GM18520 (cell line): ENCODE data around the gene ZNF385B.

Source experiments
- ATAC-seq: cut with Tn5 transposase; IDR thresholded peaks from one replicate; pipeline ENCODE4 v1.9.1; 2021; ENCODE audit not compliant: unreplicated experiment

ZNF385B gene

DNA sequence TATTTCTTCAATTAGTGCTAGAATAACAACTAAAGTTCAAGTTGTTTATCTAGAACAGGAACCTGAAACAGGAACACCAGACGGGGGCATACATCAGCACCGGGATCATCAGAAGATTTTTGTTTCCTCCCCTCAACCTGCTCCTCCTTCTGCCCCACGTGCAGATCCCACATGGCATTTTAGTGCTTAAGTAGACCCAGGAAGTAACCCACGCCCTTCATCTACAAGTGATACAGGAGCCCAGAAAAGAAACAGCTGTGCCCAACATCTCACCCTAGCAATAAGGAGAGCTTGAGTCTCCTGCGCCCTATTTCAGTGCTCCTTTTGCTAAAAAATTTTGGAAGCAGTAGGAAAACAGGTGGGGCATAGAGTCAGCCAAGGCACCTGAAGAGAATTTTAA is 5.2 kb downstream of the ZNF385B start:
- no peak for ATAC-seq

DNA sequence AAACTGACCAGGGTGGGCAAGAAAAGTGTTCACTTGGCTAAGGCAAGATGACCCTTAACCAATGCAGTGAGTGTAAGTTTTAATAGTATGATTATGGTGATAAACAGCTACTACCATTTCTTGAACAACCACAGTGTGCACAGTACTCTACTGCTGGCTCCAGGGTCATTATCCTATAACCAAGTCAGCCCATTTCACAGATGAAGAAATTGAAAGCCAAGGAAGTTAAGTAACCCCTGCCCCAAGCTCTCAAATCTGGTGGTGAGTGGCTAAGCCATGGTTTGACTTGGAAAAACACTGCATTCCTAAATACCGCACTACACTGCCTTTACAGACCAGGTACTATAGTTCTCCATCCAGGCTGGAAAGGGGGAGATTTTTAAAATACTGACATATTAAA is 5.7 kb downstream of the ZNF385B start:
- ATAC-seq = no peak

DNA sequence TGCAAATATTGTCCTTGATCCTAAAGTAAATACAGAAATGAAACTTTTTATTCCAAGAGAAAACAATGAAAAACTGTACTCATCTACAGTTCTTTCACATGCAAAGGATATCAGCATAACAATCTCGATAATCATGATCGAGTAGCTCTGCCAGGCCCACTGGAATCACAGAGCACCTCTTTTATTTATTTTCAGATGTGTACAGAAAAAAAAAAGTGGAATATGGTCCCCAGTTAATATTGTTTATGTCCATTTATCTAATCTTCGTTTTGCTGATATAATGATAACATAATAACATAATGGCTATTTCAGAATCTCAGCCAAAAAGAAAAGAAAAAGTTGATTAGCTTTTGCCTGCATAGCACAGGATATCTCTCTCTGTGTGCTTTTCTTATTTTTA is 6.5 kb downstream of the ZNF385B start:
- no peak for ATAC-seq

DNA sequence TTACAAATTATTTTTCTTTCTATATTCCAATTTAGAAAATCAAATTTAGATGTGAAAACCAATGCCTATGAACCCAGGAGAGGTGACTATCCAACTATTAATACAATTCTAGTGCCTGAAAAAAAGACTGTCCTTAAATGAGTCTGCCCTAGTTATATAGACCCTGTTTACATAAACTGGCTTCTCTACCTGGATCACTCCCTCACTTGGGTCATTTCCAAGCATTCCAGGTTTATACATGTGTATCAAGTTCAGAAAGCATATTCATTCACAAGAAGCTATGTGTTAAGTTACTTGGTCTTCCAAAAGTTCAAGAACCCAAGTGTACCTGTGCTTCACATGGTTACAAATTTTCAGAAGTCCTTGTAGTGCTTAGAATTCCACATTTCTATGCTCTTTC is 8.3 kb downstream of the ZNF385B start:
- no peak for ATAC-seq

DNA sequence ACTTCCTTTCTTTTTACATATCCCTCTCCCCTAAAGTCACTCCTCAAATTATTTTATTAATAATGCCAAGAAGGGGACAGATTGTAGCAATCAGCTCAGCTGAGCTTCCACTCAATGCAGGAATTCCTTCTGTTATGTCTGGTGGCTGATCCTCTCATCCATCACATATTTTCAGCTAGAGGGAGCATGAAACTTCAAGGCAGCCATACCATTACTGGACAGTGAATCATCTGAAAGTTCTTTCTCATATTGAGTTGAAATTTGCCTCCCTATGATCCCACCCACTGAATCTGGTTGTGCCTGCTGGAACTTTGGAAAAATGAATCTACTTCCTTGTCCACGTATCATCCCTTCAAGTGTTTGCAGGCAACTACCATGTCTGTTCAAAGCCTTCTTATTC is 11.2 kb downstream of the ZNF385B start:
- ATAC-seq = no peak

DNA sequence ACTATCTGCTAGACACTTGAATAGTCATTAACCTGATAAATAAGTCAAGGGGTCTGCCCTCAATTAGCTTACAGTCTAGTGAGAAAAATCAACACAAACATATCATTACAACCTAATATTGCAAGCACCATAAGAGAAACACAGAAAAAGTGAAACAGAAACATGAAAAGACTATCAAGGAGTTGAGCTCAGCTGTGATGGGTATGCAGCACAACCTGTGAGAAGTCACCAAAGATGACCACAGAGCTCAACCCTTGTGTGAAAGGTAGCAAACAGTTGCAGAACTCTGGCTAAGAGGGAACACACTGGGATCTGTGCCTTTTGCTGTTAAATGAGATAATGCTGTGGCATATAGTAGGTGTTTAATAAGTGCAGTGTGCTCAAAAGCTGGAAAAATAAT is 11.7 kb downstream of the ZNF385B start:
- no peak for ATAC-seq

DNA sequence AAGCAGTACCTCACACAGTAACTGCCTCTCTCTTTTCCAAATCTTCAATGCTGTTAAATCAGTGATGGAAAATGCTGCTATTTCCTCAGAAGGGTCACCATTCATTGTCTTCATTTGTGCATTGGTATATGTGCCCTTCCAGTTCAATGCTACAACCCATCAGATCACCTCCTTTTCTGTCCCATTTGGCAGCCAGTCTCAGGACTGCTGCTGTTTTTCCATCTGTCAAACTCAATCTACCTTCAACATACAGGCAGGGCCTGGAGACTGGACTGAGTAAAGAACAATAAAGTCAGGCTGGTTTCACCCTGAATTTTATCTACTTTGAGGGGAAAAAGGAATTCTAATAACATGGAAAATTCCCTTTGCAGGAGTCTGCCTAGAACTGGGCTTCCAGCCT is 17.9 kb downstream of the ZNF385B start:
- ATAC-seq = no peak

DNA sequence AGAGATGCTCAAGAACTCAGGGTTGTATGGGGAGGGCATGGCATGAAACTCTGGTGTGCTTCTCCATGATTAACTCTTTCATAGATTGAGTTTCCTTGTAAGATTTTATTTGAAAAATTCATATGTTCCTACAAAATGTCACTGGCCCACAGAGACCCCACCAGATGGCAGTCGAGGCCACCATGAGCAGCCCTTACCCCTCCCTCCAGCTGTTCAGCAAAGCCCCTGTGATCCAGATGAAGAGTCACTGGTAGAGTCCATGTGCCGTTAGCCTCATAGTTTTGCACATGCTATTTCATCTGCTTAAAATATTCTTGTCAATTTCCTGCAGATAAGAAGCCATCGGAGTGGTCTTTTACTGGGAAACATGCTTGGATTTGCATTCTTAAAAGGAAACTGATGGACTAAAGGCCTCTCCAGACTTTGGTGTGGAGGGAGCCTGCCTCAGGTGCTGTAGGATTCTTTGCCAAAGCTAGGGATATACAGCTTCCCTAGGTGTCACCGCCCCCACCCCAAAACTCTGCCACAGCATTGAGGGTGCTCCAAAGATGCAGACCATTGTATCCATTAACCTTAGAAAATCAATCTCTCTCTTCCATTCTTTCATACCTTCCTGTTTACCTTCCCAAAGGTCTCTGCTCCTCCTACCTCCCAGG is 18.8 kb downstream of the ZNF385B start:
- no peak for ATAC-seq

DNA sequence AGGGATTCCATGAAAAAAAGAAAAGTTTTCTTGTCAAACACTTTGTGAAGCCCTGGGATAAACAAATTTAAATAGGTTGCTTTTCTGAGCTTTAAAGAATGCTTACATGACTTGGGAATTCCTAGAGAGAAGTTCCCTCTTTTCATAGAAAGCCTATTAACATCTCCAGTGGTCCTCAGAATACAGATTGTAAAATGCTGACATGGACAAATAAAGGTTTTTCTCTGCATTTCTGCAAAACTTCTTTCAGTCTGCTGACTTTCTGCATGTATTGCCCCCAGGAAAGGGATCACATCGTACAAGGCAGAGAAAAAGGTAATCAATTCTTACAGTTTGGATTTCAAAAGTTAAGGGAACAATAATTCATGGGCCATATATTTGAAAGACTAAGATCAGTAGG is 20.6 kb downstream of the ZNF385B start:
- no peak for ATAC-seq

DNA sequence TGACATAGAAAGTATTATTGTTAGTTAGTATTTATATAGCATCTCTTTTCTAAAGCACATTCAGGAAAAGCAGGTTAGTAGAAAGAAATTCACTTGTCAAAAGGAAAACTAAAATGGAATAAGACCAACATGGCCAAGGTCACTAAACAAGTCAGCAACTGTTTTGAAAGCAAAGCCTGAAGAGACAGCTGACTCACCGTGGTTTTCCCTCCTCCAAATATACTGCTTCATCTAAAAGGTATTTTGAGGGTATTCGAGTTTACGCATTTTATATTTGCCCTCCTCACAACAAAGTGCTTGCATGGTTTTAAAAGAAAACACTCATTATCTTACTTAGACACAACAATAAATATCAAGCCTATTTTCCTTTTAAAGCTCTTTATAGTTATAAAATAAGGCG is 24.0 kb downstream of the ZNF385B start:
- no peak for ATAC-seq

DNA sequence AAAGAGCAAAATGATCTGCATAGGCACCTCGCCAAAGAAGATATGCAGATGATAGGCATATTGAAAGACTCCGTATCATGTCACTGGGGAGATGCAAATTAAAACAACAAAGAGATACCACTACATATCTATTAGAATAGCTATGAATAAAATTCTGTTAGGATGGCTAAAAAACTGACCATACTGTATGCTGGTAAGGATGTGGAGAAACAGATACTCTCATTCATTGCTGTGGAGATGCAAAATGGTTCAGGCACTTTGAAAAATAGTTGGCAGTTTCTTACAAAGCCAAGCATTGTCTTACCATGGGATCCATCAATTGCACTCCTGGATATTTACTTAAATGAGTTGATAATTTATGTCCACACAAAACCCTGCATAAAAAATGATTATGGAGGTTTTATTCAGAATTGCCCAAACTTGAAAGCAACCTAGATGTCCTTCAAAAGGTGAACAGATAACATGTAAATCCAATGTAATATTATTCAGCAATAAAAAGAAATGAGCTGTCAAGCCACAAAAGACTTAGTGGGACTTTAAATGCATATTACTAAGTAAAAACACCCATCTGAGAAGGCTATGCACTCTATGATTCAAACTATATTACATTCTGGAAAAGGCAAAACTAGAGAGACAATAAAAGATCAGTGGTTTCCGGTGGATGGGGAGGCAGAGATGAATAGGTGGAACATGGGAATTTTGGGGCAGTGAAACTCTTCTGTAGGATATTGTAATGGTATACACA is 31.2 kb downstream of the ZNF385B start:
- ATAC-seq = no peak

DNA sequence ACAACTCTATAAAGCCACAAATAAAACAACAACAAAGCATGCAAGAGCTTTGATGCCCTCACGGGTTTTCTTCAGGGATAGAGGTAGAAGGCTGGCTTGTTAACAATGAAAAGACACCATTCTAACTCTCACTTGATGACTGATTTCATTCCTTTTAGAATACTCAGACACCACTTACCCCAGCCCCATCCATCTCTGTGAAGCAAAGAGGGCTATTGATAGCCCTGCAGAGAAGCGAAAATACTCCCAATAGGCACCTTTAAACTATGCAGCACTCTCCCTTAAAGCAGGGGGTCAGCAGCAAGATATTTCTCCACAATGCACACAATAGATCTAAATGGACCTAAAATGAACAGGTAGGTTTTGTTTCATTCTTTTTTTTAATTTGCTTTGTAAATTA is 35.1 kb downstream of the ZNF385B start:
- no peak for ATAC-seq

DNA sequence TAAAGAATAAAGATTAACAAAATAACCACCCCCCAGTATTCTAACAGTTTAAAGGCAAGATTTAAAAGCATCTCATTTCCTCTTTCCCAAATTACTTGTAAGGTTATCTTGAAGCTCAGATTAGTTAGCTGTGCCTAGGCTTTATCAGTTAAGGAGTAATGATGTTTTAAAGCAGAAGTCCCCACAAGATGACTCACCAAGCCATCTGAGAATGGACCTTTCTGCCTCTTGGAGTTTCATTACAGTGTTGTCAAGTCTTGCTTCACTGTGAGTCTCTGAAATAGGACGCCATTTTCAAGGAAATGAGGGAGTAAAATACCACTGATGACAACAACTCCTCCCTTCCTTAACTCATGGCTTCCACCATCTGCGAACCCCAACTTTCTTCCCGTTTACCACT is 35.9 kb downstream of the ZNF385B start:
- peak; percentile 55 for ATAC-seq

DNA sequence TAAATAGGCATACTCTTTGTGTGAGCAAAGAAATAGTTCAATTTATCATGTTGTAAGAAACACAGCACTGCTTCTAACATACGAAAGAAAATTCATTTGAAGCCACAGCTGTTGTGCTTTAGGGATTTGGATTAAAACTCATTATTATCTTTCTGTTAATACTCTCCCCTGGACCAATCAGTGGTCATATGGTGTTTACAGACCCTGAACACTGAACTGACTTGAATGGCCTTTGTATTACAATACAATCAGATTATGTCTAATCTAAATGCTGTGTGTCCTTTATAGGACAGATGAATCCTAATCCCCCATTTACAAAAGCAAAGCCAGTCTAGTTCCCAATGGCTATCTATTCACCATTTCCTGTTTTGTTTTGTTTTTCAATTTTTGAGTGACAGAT is 36.5 kb downstream of the ZNF385B start:
- no peak for ATAC-seq

DNA sequence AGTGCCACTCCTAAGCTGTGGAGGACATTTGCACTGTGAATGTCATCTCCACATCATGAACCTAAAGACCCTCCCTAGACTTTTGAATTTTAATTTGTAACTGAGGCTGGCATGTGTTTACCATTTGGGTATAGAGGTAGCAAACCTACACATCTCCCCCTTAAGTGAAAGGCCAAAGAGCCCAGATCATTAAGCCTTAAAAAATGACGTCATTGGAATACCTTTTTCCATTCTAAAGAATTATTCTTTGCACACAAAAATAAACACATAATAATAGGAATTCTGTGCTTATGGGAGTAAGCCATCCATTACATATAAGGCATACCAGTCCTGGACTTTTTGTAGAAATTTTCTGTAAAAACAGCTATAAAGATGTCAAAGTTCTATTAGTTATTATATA is 38.9 kb downstream of the ZNF385B start:
- no peak for ATAC-seq

DNA sequence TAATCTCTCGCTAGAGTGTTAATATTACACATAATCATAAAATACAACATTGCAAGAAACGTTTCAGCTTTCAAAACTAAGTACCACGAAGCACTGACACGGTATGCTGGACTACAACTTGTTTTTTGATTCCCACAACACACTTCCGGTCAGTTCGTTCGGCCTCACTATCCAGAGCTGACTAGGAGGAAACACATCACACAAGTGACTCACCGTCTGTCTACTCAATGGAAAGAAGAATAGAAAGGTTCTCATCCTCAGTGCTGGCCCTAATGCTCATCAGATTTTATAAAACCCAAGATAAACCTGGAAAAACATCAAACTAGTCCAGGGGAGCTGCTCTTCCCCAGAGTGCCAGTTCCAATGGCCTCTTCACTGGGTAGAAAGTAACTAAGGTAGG is 42.9 kb downstream of the ZNF385B start:
- no peak for ATAC-seq

DNA sequence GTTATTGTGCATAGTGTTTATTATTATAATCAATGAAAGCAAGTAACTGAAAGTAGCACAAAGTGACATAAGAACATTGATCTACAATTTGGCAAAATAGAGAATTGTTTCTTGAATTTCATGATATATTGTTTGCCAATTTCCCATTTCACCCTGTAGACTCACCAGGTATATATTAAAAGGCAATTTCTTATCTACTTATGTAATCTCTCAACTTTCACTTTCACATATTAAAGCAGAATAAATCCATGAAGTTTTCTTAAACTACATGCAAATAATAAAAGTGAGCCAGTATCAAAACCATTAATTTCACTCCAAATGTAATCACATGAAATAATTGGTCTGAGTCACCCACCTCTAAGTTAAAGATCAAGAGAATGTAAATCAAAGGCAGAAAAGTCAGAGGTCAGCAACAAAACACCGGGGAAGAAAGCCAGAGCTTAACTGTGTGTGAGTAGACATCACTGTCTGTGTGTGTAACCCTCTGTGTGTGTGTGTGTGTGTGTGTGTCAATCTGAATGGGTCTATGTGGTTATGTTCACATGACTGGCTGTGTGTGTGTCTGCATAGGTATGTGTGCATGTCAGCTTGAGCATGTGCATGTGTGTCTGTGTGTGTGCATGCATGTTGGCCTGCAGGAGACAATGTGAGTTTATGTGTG is 44.1 kb downstream of the ZNF385B start:
- ATAC-seq = no peak

DNA sequence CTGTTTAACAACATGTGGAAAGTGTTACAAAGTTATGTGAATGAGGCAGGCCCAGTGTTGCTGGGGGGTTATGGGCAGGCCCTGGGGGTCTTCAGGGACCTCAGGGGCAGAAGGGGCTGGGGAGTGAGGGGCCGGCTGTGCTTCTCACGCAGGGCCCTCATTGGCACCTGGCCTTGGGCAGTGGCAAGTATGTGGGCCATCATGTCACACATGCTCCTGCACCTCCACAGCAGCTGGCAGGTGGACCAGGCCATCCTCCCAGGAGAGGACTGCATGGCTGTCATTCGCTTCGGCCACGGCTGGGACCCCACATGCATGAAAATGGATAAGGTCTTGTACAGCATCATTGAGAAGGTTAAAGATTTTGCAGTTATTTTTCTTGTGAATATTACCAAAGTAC is 47.4 kb downstream of the ZNF385B start:
- ATAC-seq = no peak

DNA sequence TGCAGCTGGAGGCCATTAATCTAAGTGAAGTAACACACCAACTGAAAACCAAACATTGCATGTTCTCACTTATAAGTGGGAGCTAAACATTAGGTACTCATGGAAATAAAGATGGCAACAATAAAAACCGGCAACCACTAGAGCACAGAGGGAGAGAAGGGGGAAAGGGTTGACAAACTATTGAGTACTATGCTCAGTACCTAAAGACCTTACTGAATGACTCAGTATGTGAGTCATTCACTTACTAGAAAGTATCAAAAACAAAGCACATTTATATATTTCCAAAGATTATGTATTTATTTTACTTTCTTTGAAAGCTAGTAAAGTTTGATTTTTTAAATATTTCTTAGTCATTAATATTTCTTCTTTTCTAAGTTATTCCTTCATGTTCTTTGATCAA is 48.9 kb downstream of the ZNF385B start:
- ATAC-seq = no peak

DNA sequence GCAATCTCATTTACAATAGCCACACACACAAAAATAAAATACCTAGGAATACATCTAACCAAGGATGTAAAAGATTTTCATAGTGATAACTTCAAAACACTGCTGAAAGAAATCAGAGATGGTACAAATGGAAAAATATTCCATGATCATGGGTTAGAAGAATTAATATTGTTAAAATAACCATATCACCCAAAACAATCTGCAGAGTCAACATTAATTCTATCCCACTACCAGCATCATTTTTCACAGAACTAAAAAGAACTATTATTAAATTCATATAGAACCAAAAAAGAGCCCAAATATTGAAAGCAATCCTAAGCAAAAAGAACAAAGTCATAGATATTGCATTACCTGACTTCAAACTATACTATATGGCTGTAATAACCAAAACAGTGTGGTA is 50.4 kb downstream of the ZNF385B start:
- no peak for ATAC-seq

DNA sequence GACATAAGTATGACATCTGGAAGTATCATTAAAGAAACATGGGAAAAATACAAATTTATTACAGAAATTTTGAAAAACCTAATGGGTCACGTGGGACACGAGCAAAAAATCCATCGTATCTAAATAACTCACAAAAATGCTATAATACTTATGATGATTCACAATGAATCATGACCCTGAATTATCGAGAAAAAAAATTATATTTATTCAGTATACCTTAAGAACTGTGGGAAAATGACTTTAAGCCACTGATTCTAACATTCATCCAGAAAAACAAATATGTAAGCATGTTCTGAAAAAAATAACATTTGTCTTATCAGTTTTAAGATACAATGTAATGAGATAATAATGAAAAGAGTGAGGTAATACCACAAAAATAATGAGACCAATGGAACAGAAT is 51.8 kb downstream of the ZNF385B start:
- ATAC-seq = no peak

DNA sequence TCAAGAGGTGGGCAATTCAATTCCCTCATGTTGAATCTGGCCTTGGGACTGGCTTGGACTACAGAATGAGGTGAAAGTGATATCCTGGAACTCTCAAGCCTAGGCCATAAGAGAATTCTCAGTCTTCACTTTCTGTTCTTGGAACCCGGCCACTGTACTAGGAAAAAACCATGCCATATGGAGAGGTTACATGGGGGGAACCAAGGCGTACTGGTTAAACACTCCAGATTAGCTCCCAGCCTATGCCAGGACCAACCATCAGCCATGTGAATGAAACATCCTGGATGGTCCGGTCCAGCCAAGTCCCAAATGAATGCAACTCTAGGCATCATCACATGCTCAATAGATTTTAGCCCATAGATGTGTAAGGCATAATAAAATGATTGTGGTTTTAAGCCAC is 56.4 kb downstream of the ZNF385B start:
- no peak for ATAC-seq
